Panc1 (cell line): ENCODE results near the gene C1orf74. TPM values are rescaled to one million over a fixed set of nuclear protein-coding genes. Genes with fewer than 3 reads are reported as not detected.

ENCODE experiments used
- ATAC-seq: fragments of 200-7000 bp; cut with Tn5 transposase; 2 replicates; pipeline ENCODE4 v1.9.1; 2020; ENCODE audit warnings: mild to moderate bottlenecking, moderate library complexity
- BruUV-seq: library from RNA; stranded (reverse); fragments of 400-500 nt; replicated peaks from 2 replicates; lab custom pipeline; 2021; lab: Mats Ljungman, UMichigan
- CTCF ChIA-PET: fragments of 300-600 bp; sonication (Branson Sonifier 250); formaldehyde crosslinking; loops from one replicate; lab custom pipeline; 2022; ENCODE audit warnings: antibody characterized with exemption; lab: Charles Lee
- POLR2A ChIA-PET: fragments of 300-600 bp; sonication (Branson Sonifier 250); formaldehyde crosslinking; loops from one replicate; lab custom pipeline; 2022; ENCODE audit warnings: antibody characterized with exemption; lab: Charles Lee
- DNase-seq: peaks from one replicate; pipeline ENCODE4 v3.0.0-alpha.2; 2010; ENCODE audit warnings: low read depth, low spot score
- H3K27ac ChIP-seq: 2 replicates; pipeline ENCODE4 v1.5.1; 2011; ENCODE audit warnings: mild to moderate bottlenecking, low read length, inconsistent platforms
- H3K27me3 ChIP-seq: fragments of 200-500 bp; sonication (Bioruptor generic); 2 replicates; pipeline ENCODE4 v1.6.0; 2014; ENCODE audit warnings: low read length, inconsistent platforms; ENCODE audit not compliant: control insufficient read depth, insufficient read depth
- H3K36me3 ChIP-seq: fragments of 200-500 bp; sonication (Bioruptor generic); 2 replicates; pipeline ENCODE4 v1.5.1; 2014; ENCODE audit warnings: inconsistent platforms, mild to moderate bottlenecking, low read length, moderate library complexity; ENCODE audit not compliant: control insufficient read depth, insufficient read depth
- H3K4me1 ChIP-seq: 2 replicates; pipeline ENCODE4 v1.5.1; 2011; ENCODE audit warnings: inconsistent platforms, mild to moderate bottlenecking, low read length, moderate library complexity; ENCODE audit not compliant: control insufficient read depth, insufficient read depth
- H3K4me3 ChIP-seq, 2 experiments: 2 replicates each; pipeline ENCODE4 v1.5.1; 2011 to 2012; ENCODE audit warnings: low read depth in 2 of 2, low read length in 2 of 2, mild to moderate bottlenecking in 2 of 2, inconsistent platforms in 1 of 2, moderate library complexity in 1 of 2
- H3K9me3 ChIP-seq: fragments of 200-500 bp; sonication (Bioruptor generic); 2 replicates; pipeline ENCODE4 v1.5.1; 2014; ENCODE audit warnings: low read depth, mild to moderate bottlenecking, inconsistent platforms, low read length, moderate library complexity; ENCODE audit not compliant: control insufficient read depth, insufficient read depth
- CTCF ChIP-seq: fragments of 450-650 bp; IDR thresholded peaks from 2 replicates; pipeline ENCODE4 v1.5.1; 2017; ENCODE audit warnings: mild to moderate bottlenecking
- POLR2AphosphoS5 ChIP-seq: IDR thresholded peaks from 2 replicates; pipeline ENCODE4 v1.6.1; 2012; ENCODE audit warnings: mild to moderate bottlenecking, low read depth, low read length, moderate library complexity
- REST ChIP-seq, 2 experiments: IDR thresholded peaks; 2 replicates each; pipeline ENCODE4 v1.6.1; 2011 to 2012; ENCODE audit warnings: low read depth in 2 of 2, control low read depth in 1 of 2, low read length in 1 of 2, mild to moderate bottlenecking in 1 of 2, moderate library complexity in 1 of 2; ENCODE audit not compliant: insufficient read depth in 1 of 2
- SIN3A ChIP-seq: IDR thresholded peaks from 2 replicates; pipeline ENCODE4 v1.6.1; 2012; ENCODE audit warnings: low read depth, mild to moderate bottlenecking, low read length, moderate library complexity, borderline replicate concordance; ENCODE audit not compliant: insufficient read depth
- TCF7L2 ChIP-seq: IDR thresholded peaks from 2 replicates; pipeline ENCODE4 v1.6.1; 2011; ENCODE audit warnings: mild to moderate bottlenecking, low read depth, low read length, inconsistent platforms
- in situ Hi-C: cut with HindIII; loops from 2 replicates; pipeline ENCODE4 v1.10.0; 2016; ENCODE audit warnings: low sequenced_read_pairs, low pct_unique_long_range_greater_than_20kb
- intact Hi-C: fragments of 100-400 bp; cut with micrococcal nuclease; formaldehyde crosslinking; loops from one replicate; pipeline ENCODE4 v1.10.0; 2022; ENCODE audit not compliant: unreplicated experiment
- total RNA-seq: library from RNA; stranded (reverse); gene quantifications from one replicate; pipeline ENCODE4 v1.2.1, GENCODE V29; 2021; ENCODE audit not compliant: unreplicated experiment

Gene C1orf74
- total RNA-seq, 1 experiment from 2014 or later, result 1.7 TPM

- ATAC-seq, result no peak
- in situ Hi-C loops (no loop called here), intact Hi-C loops (no loop called here)
- peaks cover 5% of the 10 kb centered on the region for H3K4me1 ChIP-seq
- H3K36me3 ChIP-seq, result peaks cover 30% of the 10 kb centered on the region
- POLR2A ChIA-PET, result interaction anchor here (0.7 kb wide), 1 partner anchor 630 kb away, joined by 8 read pairs; no protein-coding TSS in a partner anchor
- no peak for TF ChIP-seq SIN3A
- TF ChIP-seq TCF7L2, result no peak
- TF ChIP-seq REST (IDR thresholded peaks at IDR 0.05; ENCODE audit: insufficient read depth in 1 of 2, low read depth in 2 of 2, low read length in 1 of 2), result no peak
- no peak for TF ChIP-seq CTCF
- no peak for TF ChIP-seq POLR2AphosphoS5
- DNase-seq, result no peak
- no peaks in the 10 kb centered on the region for H3K9me3 ChIP-seq
- no peaks in the 10 kb centered on the region for H3K27me3 ChIP-seq
- H3K27ac ChIP-seq, result no peak overlapping the region
- no TSS peak for BruUV-seq
- H3K4me3 ChIP-seq, result no peak overlapping the region
- CTCF ChIA-PET, result no interaction called here
These were observed 46.4 kb upstream of the C1orf74 start for GRCh38 chr1:209830722-209831121.

- no peak for TF ChIP-seq POLR2AphosphoS5
- no peak for TF ChIP-seq CTCF
- no peak for TF ChIP-seq REST (IDR thresholded peaks at IDR 0.05; ENCODE audit: insufficient read depth in 1 of 2, low read depth in 2 of 2, low read length in 1 of 2)
- no peak for TF ChIP-seq TCF7L2
- TF ChIP-seq SIN3A, result no peak
- ChIA-PET POLR2A (no interaction called here), CTCF (no interaction called here)
- no TSS peak for BruUV-seq
- peaks cover 5% of the 10 kb centered on the region for H3K4me1 ChIP-seq
- H3K27me3 ChIP-seq, result no peaks in the 10 kb centered on the region
- in situ Hi-C loops (no loop called here), intact Hi-C loops (no loop called here)
- H3K4me3 ChIP-seq, result peak overlapping the region in 1 of 2 experiments; percentile 97; a peak in 1 of 4 replicates
- H3K9me3 ChIP-seq, result no peaks in the 10 kb centered on the region
- peaks cover 24% of the 10 kb centered on the region for H3K36me3 ChIP-seq
- ATAC-seq, result no peak
- H3K27ac ChIP-seq, result no peak overlapping the region
- DNase-seq, result no peak
These were observed 45.4 kb upstream of the C1orf74 start for GRCh38 chr1:209829716-209830115.
